H9 (cell line): ENCODE data around the gene RNF213. TPM values are rescaled to one million over a fixed set of nuclear protein-coding genes. Genes with fewer than 3 reads are reported as not detected.

Source experiments
- DNase-seq: peaks from one replicate; pipeline ENCODE4 v3.0.0-alpha.2; 2017
- H2AFZ ChIP-seq: one replicate; pipeline ENCODE4 v1.6.1; 2013; ENCODE audit warnings: mild to moderate bottlenecking, low read length, control low read depth, moderate library complexity
- H2AK5ac ChIP-seq: 2 replicates; pipeline ENCODE4 v1.6.1; 2013; ENCODE audit warnings: low read length, control low read depth, mixed read lengths; ENCODE audit not compliant: insufficient read length
- H2BK120ac ChIP-seq: one replicate; pipeline ENCODE4 v1.6.1; 2013; ENCODE audit warnings: low read depth, mild to moderate bottlenecking, low read length, control low read depth, inconsistent platforms; ENCODE audit not compliant: poor library complexity, severe bottlenecking
- H2BK12ac ChIP-seq: 2 replicates; pipeline ENCODE4 v1.6.1; 2013; ENCODE audit warnings: low read length, control low read depth, mixed read lengths, low read depth; ENCODE audit not compliant: insufficient read length
- H2BK15ac ChIP-seq: 2 replicates; pipeline ENCODE4 v1.6.1; 2013; ENCODE audit warnings: low read depth, low read length, control low read depth
- H2BK20ac ChIP-seq: one replicate; pipeline ENCODE4 v1.6.1; 2013; ENCODE audit warnings: low read depth, mild to moderate bottlenecking, low read length, control low read depth, inconsistent platforms; ENCODE audit not compliant: poor library complexity, severe bottlenecking
- H2BK5ac ChIP-seq: 2 replicates; pipeline ENCODE4 v1.6.1; 2013; ENCODE audit warnings: low read length, control low read depth, mixed read lengths; ENCODE audit not compliant: insufficient read length
- H3K14ac ChIP-seq: 2 replicates; pipeline ENCODE4 v1.6.1; 2013; ENCODE audit warnings: low read length, control low read depth; ENCODE audit not compliant: insufficient read depth
- H3K18ac ChIP-seq: 2 replicates; pipeline ENCODE4 v1.6.1; 2013; ENCODE audit warnings: low read depth, mild to moderate bottlenecking, mixed read lengths, low read length, control low read depth; ENCODE audit not compliant: insufficient read length
- H3K23ac ChIP-seq: 2 replicates; pipeline ENCODE4 v1.6.1; 2013; ENCODE audit warnings: low read length, control low read depth, mixed read lengths, low read depth; ENCODE audit not compliant: insufficient read length
- H3K23me2 ChIP-seq: 2 replicates; pipeline ENCODE4 v1.6.1; 2013; ENCODE audit warnings: low read depth, mild to moderate bottlenecking, mixed read lengths, low read length, control low read depth; ENCODE audit not compliant: insufficient read length, poor library complexity, severe bottlenecking
- H3K27ac ChIP-seq: 2 replicates; pipeline ENCODE4 v1.5.1; 2013; ENCODE audit warnings: low read length, control low read depth, mixed read lengths, low read depth; ENCODE audit not compliant: insufficient read length
- H3K27me3 ChIP-seq: 2 replicates; pipeline ENCODE4 v1.6.1; 2013; ENCODE audit warnings: low read length, control low read depth, inconsistent platforms; ENCODE audit not compliant: insufficient read depth
- H3K4ac ChIP-seq: 2 replicates; pipeline ENCODE4 v1.6.1; 2013; ENCODE audit warnings: low read depth, mild to moderate bottlenecking, control low read depth, inconsistent platforms, low read length, moderate library complexity
- H3K4me1 ChIP-seq: 2 replicates; pipeline ENCODE4 v1.6.1; 2013; ENCODE audit warnings: low read length, control low read depth, inconsistent platforms; ENCODE audit not compliant: insufficient read depth
- H3K4me2 ChIP-seq: 2 replicates; pipeline ENCODE4 v1.6.1; 2013; ENCODE audit warnings: low read length, control low read depth, mixed read lengths; ENCODE audit not compliant: insufficient read length, insufficient read depth
- H3K56ac ChIP-seq: 2 replicates; pipeline ENCODE4 v1.6.1; 2013; ENCODE audit warnings: low read depth, mild to moderate bottlenecking, mixed read lengths, low read length, control low read depth; ENCODE audit not compliant: insufficient read length
- H3K79me1 ChIP-seq: 2 replicates; pipeline ENCODE4 v1.6.1; 2013; ENCODE audit warnings: low read depth, mild to moderate bottlenecking, moderate library complexity, low read length, control low read depth, inconsistent platforms; ENCODE audit not compliant: insufficient read depth, poor library complexity, severe bottlenecking
- H3K79me2 ChIP-seq: 2 replicates; pipeline ENCODE4 v1.6.1; 2013; ENCODE audit warnings: low read length, control low read depth, inconsistent platforms; ENCODE audit not compliant: insufficient read depth
- H3K9ac ChIP-seq: 2 replicates; pipeline ENCODE4 v1.6.1; 2013; ENCODE audit warnings: low read length, control low read depth, mixed read lengths; ENCODE audit not compliant: insufficient read length; ENCODE audit errors: extremely low read depth
- H3K9me3 ChIP-seq: one replicate; pipeline ENCODE4 v1.6.1; 2013; ENCODE audit warnings: low read depth, low read length, inconsistent platforms; ENCODE audit not compliant: control insufficient read depth
- H3T11ph ChIP-seq: one replicate; pipeline ENCODE4 v1.6.1; 2013; ENCODE audit warnings: mild to moderate bottlenecking, low read length, control low read depth, inconsistent platforms
- H4K20me1 ChIP-seq: one replicate; pipeline ENCODE4 v1.6.1; 2013; ENCODE audit not compliant: control insufficient read depth, insufficient read length, insufficient read depth
- H4K5ac ChIP-seq: 2 replicates; pipeline ENCODE4 v1.6.1; 2013; ENCODE audit warnings: low read depth, mild to moderate bottlenecking, mixed read lengths, low read length, control low read depth; ENCODE audit not compliant: insufficient read length
- H4K8ac ChIP-seq: replicated peaks from 2 replicates; pipeline ENCODE4 v1.6.1; 2013; ENCODE audit warnings: low read length, control low read depth, mixed read lengths, low read depth; ENCODE audit not compliant: insufficient read length
- H4K91ac ChIP-seq: 2 replicates; pipeline ENCODE4 v1.6.1; 2013; ENCODE audit warnings: low read depth, mild to moderate bottlenecking, moderate library complexity, mixed read lengths, low read length, control low read depth; ENCODE audit not compliant: insufficient read length
- H3K27ac Mint-ChIP-seq, 3 experiments: 2 replicates in 2 of 3; 3 replicates in 1 of 3; pipeline ENCODE4 v1.8.0; 2020 to 2021; ENCODE audit warnings: mixed read lengths in 3 of 3, mild to moderate bottlenecking in 1 of 3, moderate library complexity in 1 of 3
- H3K27me3 Mint-ChIP-seq: 2 replicates; pipeline ENCODE4 v1.8.0; 2021; ENCODE audit warnings: low read depth, mild to moderate bottlenecking, moderate library complexity, mixed read lengths
- H3K36me3 Mint-ChIP-seq, 3 experiments: 2 replicates in 2 of 3; 3 replicates in 1 of 3; pipeline ENCODE4 v1.8.0; 2020 to 2021; ENCODE audit warnings: low read depth in 3 of 3, mixed read lengths in 3 of 3; ENCODE audit not compliant: insufficient read depth in 1 of 3
- H3K4me1 Mint-ChIP-seq, 2 experiments: 2 replicates each; pipeline ENCODE4 v1.8.0; 2020; ENCODE audit warnings: mixed read lengths in 2 of 2
- H3K4me3 Mint-ChIP-seq, 2 experiments: 2 replicates in 1 of 2; 3 replicates in 1 of 2; pipeline ENCODE4 v1.8.0; 2020 to 2021; ENCODE audit warnings: mild to moderate bottlenecking in 2 of 2, mixed read lengths in 2 of 2, moderate library complexity in 1 of 2
- H3K9me3 Mint-ChIP-seq, 2 experiments: 2 replicates in 1 of 2; 3 replicates in 1 of 2; pipeline ENCODE4 v1.8.0; 2020; ENCODE audit warnings: mild to moderate bottlenecking in 2 of 2, mixed read lengths in 2 of 2, moderate library complexity in 1 of 2
- CTCF ChIP-seq: fragments of 200-600 bp; sonication (generic); conservative IDR thresholded peaks from 3 replicates; pipeline ENCODE4 v1.8.0; 2021; ENCODE audit warnings: antibody characterized with exemption, mild to moderate bottlenecking
- WGBS: extraction: QIAGEN DNeasy Blood & Tissue Kit; methylation state at CpG from one replicate; pipeline ENCODE4 v1.1.7; 2013; ENCODE audit warnings: missing lambda C conversion rate, low lambda C conversion rate, mixed read lengths; ENCODE audit not compliant: insufficient read length; ENCODE audit errors: extremely low coverage; 5-methylcytosine and 5-hydroxymethylcytosine counted together
- total RNA-seq: library from RNA; stranded (reverse); gene quantifications from 2 replicates; pipeline ENCODE4 v1.2.1, GENCODE V29; 2021

The RNF213 gene
- total RNA-seq, 1 experiment from 2014 or later = 34.3 TPM

GRCh38 chr17:80339118-80339517, 78.5 kb downstream of the RNF213 start:
- H2AFZ ChIP-seq = no peak overlapping the region
- no peaks in the 10 kb centered on the region for H3K27me3 Mint-ChIP-seq
- H3K56ac ChIP-seq = no peak overlapping the region
- peaks cover 26 to 73% (median 58%) of the 10 kb centered on the region in 3 experiments; a peak in 6 of 7 replicates for H3K36me3 Mint-ChIP-seq
- H3T11ph ChIP-seq = no peak overlapping the region
- H3K4me1 ChIP-seq = no peaks in the 10 kb centered on the region
- no peaks in the 10 kb centered on the region for H3K9me3 Mint-ChIP-seq
- no peak overlapping the region for H2BK120ac ChIP-seq
- H3K4me1 Mint-ChIP-seq = no peaks in the 10 kb centered on the region
- no peak overlapping the region for H3K27ac ChIP-seq
- no peak overlapping the region for H2BK5ac ChIP-seq
- no peaks in the 10 kb centered on the region for H3K23me2 ChIP-seq
- DNase-seq = no peak
- H3K9me3 ChIP-seq = no peaks in the 10 kb centered on the region
- no peak overlapping the region for H3K4me3 Mint-ChIP-seq
- H4K91ac ChIP-seq = no peak overlapping the region
- H3K27ac Mint-ChIP-seq = peak overlapping the region in 1 of 3 experiments; percentile 49; a peak in 1 of 7 replicates
- H3K23ac ChIP-seq = no peak overlapping the region
- H2BK15ac ChIP-seq = no peak overlapping the region
- no peak overlapping the region for H4K8ac ChIP-seq
- H3K4me2 ChIP-seq = no peak overlapping the region
- no peaks in the 10 kb centered on the region for H4K20me1 ChIP-seq
- no peak overlapping the region for H2BK12ac ChIP-seq
- H3K4ac ChIP-seq = no peak overlapping the region
- no peaks in the 10 kb centered on the region for H3K79me2 ChIP-seq
- no peak overlapping the region for H3K9ac ChIP-seq
- TF ChIP-seq CTCF = no peak
- H3K18ac ChIP-seq = no peak overlapping the region
- H3K79me1 ChIP-seq = no peaks in the 10 kb centered on the region
- H3K27me3 ChIP-seq = no peaks in the 10 kb centered on the region
- WGBS = no CpG with 5 or more reads among the region's 8 CpGs
- no peak overlapping the region for H4K5ac ChIP-seq
- H2AK5ac ChIP-seq = no peak overlapping the region
- no peak overlapping the region for H3K14ac ChIP-seq
- H2BK20ac ChIP-seq = no peak overlapping the region
